ENCODE results near the gene DEPDC7. TPM values are rescaled to one million over a fixed set of nuclear protein-coding genes. Genes with fewer than 3 reads are reported as not detected.

Gene DEPDC7
- total RNA-seq: 5.3 and 7.4 TPM in 2 replicates

GRCh38 chr11:33015621-33016551, at the start of gene DEPDC7:
DEPDC7 (plus strand) TSS chr11:33015878; CDS start chr11:33015956, 78 bp downstream.

GRCh38 chr11:33039274-33040032, 23.8 kb downstream of the DEPDC7 start, which contains the start of gene TCP11L1:
TCP11L1 (plus strand) TSS chr11:33039572; CDS start chr11:33043774, 4,202 bp downstream.

Other genes starting within 250 kb of the DEPDC7 start
- gene CCDC73, start 221.2 kb upstream of the DEPDC7 start, total RNA-seq: not detected in 2 replicates
- under 0.01 and 0.09 TPM in 2 replicates for gene PRRG4, start 186.0 kb upstream of the DEPDC7 start, total RNA-seq
- gene QSER1, start 123.1 kb upstream of the DEPDC7 start, total RNA-seq: 11.4 and 11.7 TPM in 2 replicates
- gene TCP11L1, start 23.7 kb downstream of the DEPDC7 start, total RNA-seq: 13.2 and 16.7 TPM in 2 replicates
- gene CSTF3, start 145.6 kb downstream of the DEPDC7 start, total RNA-seq: 23.5 and 26.0 TPM in 2 replicates
- 78.4 and 102 TPM in 2 replicates for gene HIPK3, start 241.5 kb downstream of the DEPDC7 start, total RNA-seq